Cerebellar nuclear complex (tissue), 1 donor: ENCODE results near the gene FXYD5.

Experiments used
- DNase-seq, 2 experiments: peaks; one replicate each; lab custom pipeline; 2025; lab: John Stamatoyannopoulos, UW

FXYD5 gene

GRCh38 chr19:35154525-35155406 lies at the start of gene FXYD5:
FXYD5 (plus strand) TSS chr19:35154735; CDS start chr19:35155551, 816 bp downstream.
- no peak for DNase-seq

- DNase-seq: no peak
These were observed 49.5 kb upstream of the FXYD5 start for GRCh38 chr19:35105047-35105410.

GRCh38 chr19:35105411-35106290 lies 48.9 kb upstream of the FXYD5 start:
- DNase-seq: no peak

- no peak for DNase-seq
These were observed 48.3 kb upstream of the FXYD5 start for GRCh38 chr19:35106291-35106583.

GRCh38 chr19:35106898-35107541 lies 47.5 kb upstream of the FXYD5 start:
- DNase-seq: no peak

- DNase-seq: no peak
These were observed 47.0 kb upstream of the FXYD5 start for GRCh38 chr19:35107545-35107944.

GRCh38 chr19:35108730-35109129 lies 45.8 kb upstream of the FXYD5 start:
- DNase-seq: no peak

- DNase-seq: no peak
These were observed 45.0 kb upstream of the FXYD5 start for GRCh38 chr19:35109395-35110112.

GRCh38 chr19:35110974-35111373 lies 43.6 kb upstream of the FXYD5 start:
- DNase-seq: no peak

- DNase-seq: no peak
These were observed 41.4 kb upstream of the FXYD5 start for GRCh38 chr19:35112995-35113688.

- DNase-seq: no peak
These were observed 40.0 kb upstream of the FXYD5 start for GRCh38 chr19:35114353-35115176.

- DNase-seq: no peak
These were observed 39.2 kb upstream of the FXYD5 start, which contains the start of gene FXYD3 for GRCh38 chr19:35115177-35115951. FXYD3 (plus strand) TSS chr19:35115823; CDS start chr19:35119377, 3,554 bp downstream.

- DNase-seq: no peak
These were observed 38.3 kb upstream of the FXYD5 start for GRCh38 chr19:35116072-35116801.

GRCh38 chr19:35117116-35117515 lies 37.4 kb upstream of the FXYD5 start:
- DNase-seq: no peak

- no peak for DNase-seq
These were observed 36.7 kb upstream of the FXYD5 start for GRCh38 chr19:35117799-35118198.

- no peak for DNase-seq
These were observed 36.1 kb upstream of the FXYD5 start for GRCh38 chr19:35118268-35119020.

- no peak for DNase-seq
These were observed 35.4 kb upstream of the FXYD5 start for GRCh38 chr19:35119091-35119490.

- DNase-seq: no peak
These were observed 34.9 kb upstream of the FXYD5 start for GRCh38 chr19:35119578-35120155.
